Mesenchymal stem cell (in vitro differentiated cells and primary cell): ENCODE measurements around the gene SMPD3.

Source experiments
- DNase-seq: peaks from one replicate; pipeline ENCODE4 v3.0.0-alpha.2; 2013
- H2AFZ ChIP-seq: one replicate; pipeline ENCODE4 v1.6.1; 2013; ENCODE audit warnings: low read depth, mild to moderate bottlenecking, control low read depth, inconsistent platforms, low read length, moderate library complexity
- H2AK5ac ChIP-seq: 2 replicates; pipeline ENCODE4 v1.6.1; 2013; ENCODE audit warnings: low read length, moderate library complexity, mild to moderate bottlenecking, inconsistent platforms; ENCODE audit not compliant: severe bottlenecking
- H2BK120ac ChIP-seq: one replicate; pipeline ENCODE4 v1.6.1; 2013; ENCODE audit warnings: low read depth, mild to moderate bottlenecking, inconsistent platforms, low read length, moderate library complexity
- H2BK12ac ChIP-seq, 2 experiments: one replicate each; pipeline ENCODE4 v1.6.1; 2013; ENCODE audit warnings: inconsistent platforms in 2 of 2, low read length in 2 of 2, mild to moderate bottlenecking in 2 of 2, moderate library complexity in 2 of 2, control low read depth in 1 of 2
- H2BK15ac ChIP-seq: one replicate; pipeline ENCODE4 v1.6.1; 2013; ENCODE audit warnings: mild to moderate bottlenecking, low read depth, inconsistent platforms; ENCODE audit not compliant: poor library complexity, severe bottlenecking
- H2BK5ac ChIP-seq: 2 replicates; pipeline ENCODE4 v1.6.1; 2013; ENCODE audit warnings: low read depth, mild to moderate bottlenecking, low read length, control low read depth, inconsistent platforms; ENCODE audit not compliant: poor library complexity, severe bottlenecking
- H3K14ac ChIP-seq, 2 experiments: one replicate each; pipeline ENCODE4 v1.6.1; 2013; ENCODE audit warnings: inconsistent platforms in 2 of 2, low read length in 2 of 2, control low read depth in 1 of 2, mild to moderate bottlenecking in 1 of 2, moderate library complexity in 1 of 2
- H3K18ac ChIP-seq, 2 experiments: one replicate each; pipeline ENCODE4 v1.6.1; 2013; ENCODE audit warnings: inconsistent platforms in 2 of 2, low read length in 2 of 2, control low read depth in 1 of 2, low read depth in 1 of 2, mild to moderate bottlenecking in 1 of 2
- H3K23ac ChIP-seq, 2 experiments: one replicate each; pipeline ENCODE4 v1.6.1; 2013; ENCODE audit warnings: inconsistent platforms in 2 of 2, low read length in 2 of 2, mild to moderate bottlenecking in 2 of 2, moderate library complexity in 2 of 2, control low read depth in 1 of 2
- H3K27ac ChIP-seq: 2 replicates; pipeline ENCODE4 v1.5.1; 2013; ENCODE audit warnings: mild to moderate bottlenecking, moderate library complexity, low read length, control low read depth, inconsistent platforms; ENCODE audit not compliant: poor library complexity, severe bottlenecking
- H3K27me3 ChIP-seq, 2 experiments: 2 replicates each; pipeline versions ENCODE4 v1.6.1 to v1.7.0; 2013; ENCODE audit warnings: low read length in 2 of 2, mild to moderate bottlenecking in 2 of 2, moderate library complexity in 2 of 2, control low read depth in 1 of 2, inconsistent platforms in 1 of 2; ENCODE audit not compliant: control insufficient read depth in 1 of 2, insufficient read depth in 1 of 2
- H3K36me3 ChIP-seq, 2 experiments: 2 replicates each; pipeline versions ENCODE4 v1.6.1 to v1.7.0; 2013; ENCODE audit warnings: low read length in 2 of 2, control low read depth in 1 of 2, inconsistent platforms in 1 of 2, low read depth in 1 of 2, mild to moderate bottlenecking in 1 of 2; ENCODE audit not compliant: insufficient read depth in 2 of 2, control insufficient read depth in 1 of 2
- H3K4ac ChIP-seq, 2 experiments: one replicate each; pipeline ENCODE4 v1.6.1; 2013; ENCODE audit warnings: inconsistent platforms in 2 of 2, low read length in 2 of 2, mild to moderate bottlenecking in 2 of 2, moderate library complexity in 2 of 2, control low read depth in 1 of 2, low read depth in 1 of 2
- H3K4me1 ChIP-seq: 2 replicates; pipeline ENCODE4 v1.6.1; 2013; ENCODE audit warnings: low read depth, low read length, control low read depth; ENCODE audit not compliant: control insufficient read depth, insufficient read depth
- H3K4me2 ChIP-seq: 2 replicates; pipeline ENCODE4 v1.6.1; 2013; ENCODE audit warnings: low read length, mild to moderate bottlenecking, inconsistent platforms; ENCODE audit not compliant: poor library complexity, severe bottlenecking
- H3K4me3 ChIP-seq, 2 experiments: 2 replicates each; pipeline versions ENCODE4 v1.5.1 to v1.7.0; 2013; ENCODE audit warnings: low read length in 2 of 2, mild to moderate bottlenecking in 2 of 2, control low read depth in 1 of 2, low read depth in 1 of 2; ENCODE audit not compliant: insufficient read depth in 1 of 2
- H3K79me1 ChIP-seq: replicated peaks from 2 replicates; pipeline ENCODE4 v1.6.1; 2013; ENCODE audit warnings: mild to moderate bottlenecking, control low read depth, low read length, inconsistent platforms; ENCODE audit not compliant: poor library complexity, severe bottlenecking
- H3K9ac ChIP-seq: 2 replicates; pipeline ENCODE4 v1.7.0; 2013; ENCODE audit warnings: mild to moderate bottlenecking, low read length, moderate library complexity
- H3K9me3 ChIP-seq: 2 replicates; pipeline ENCODE4 v1.7.0; 2013; ENCODE audit warnings: mild to moderate bottlenecking, low read length; ENCODE audit not compliant: control insufficient read depth
- H4K8ac ChIP-seq: one replicate; pipeline ENCODE4 v1.6.1; 2013; ENCODE audit warnings: inconsistent platforms, mild to moderate bottlenecking, low read length, moderate library complexity
- H4K91ac ChIP-seq: one replicate; pipeline ENCODE4 v1.6.1; 2013; ENCODE audit warnings: mild to moderate bottlenecking, low read length, inconsistent platforms
- WGBS: methylation state at CpG from one replicate; pipeline ENCODE4 v1.1.7; 2013; ENCODE audit warnings: mixed read lengths; 5-methylcytosine and 5-hydroxymethylcytosine counted together

SMPD3 gene

GRCh38 chr16:68490358-68490757 lies 42.0 kb upstream of the SMPD3 start:
- Histone ChIP-seq H3K27ac (no peak overlapping the region), H3K4me1 (peaks cover 17% of the 10 kb centered on the region), H3K27me3 (peaks cover 20 to 58% of the 10 kb centered on the region in 2 experiments), H3K9me3 (no peaks in the 10 kb centered on the region), H2AFZ (no peak overlapping the region), H4K91ac (no peak overlapping the region), H3K9ac (no peak overlapping the region), H3K4ac (no peak overlapping the region), H3K79me1 (no peaks in the 10 kb centered on the region), H2AK5ac (no peak overlapping the region), H3K4me3 (no peak overlapping the region), H4K8ac (no peak overlapping the region), H2BK120ac (no peak overlapping the region), H3K36me3 (no peaks in the 10 kb centered on the region), H3K18ac (no peak overlapping the region), H3K23ac (no peak overlapping the region), H3K4me2 (no peak overlapping the region), H2BK12ac (no peak overlapping the region), H2BK5ac (no peak overlapping the region), H3K14ac (no peak overlapping the region), H2BK15ac (no peak overlapping the region)
- DNase-seq: no peak
- WGBS: no CpG with 5 or more reads among the region's 1 CpG

- no peak overlapping the region for H3K27ac ChIP-seq
- no peak overlapping the region for H2BK120ac ChIP-seq
- H3K4me3 ChIP-seq: no peak overlapping the region
- no peak overlapping the region for H2AFZ ChIP-seq
- H3K4ac ChIP-seq: no peak overlapping the region
- H3K4me2 ChIP-seq: no peak overlapping the region
- no peaks in the 10 kb centered on the region for H3K79me1 ChIP-seq
- H2BK12ac ChIP-seq: no peak overlapping the region
- WGBS: 86% methylated on average over 1 of the region's 2 CpGs
- H3K9me3 ChIP-seq: no peaks in the 10 kb centered on the region
- no peak for DNase-seq
- no peak overlapping the region for H4K91ac ChIP-seq
- H4K8ac ChIP-seq: no peak overlapping the region
- H2BK15ac ChIP-seq: no peak overlapping the region
- H3K4me1 ChIP-seq: peaks cover 15% of the 10 kb centered on the region
- H3K9ac ChIP-seq: no peak overlapping the region
- H3K23ac ChIP-seq: no peak overlapping the region
- H2BK5ac ChIP-seq: no peak overlapping the region
- peaks cover 20 to 68% of the 10 kb centered on the region in 2 experiments for H3K27me3 ChIP-seq
- H3K18ac ChIP-seq: no peak overlapping the region
- no peak overlapping the region for H2AK5ac ChIP-seq
- H3K14ac ChIP-seq: no peak overlapping the region
- H3K36me3 ChIP-seq: no peaks in the 10 kb centered on the region
Measured at GRCh38 chr16:68488554-68488953, 40.2 kb upstream of the SMPD3 start.

- Histone ChIP-seq H2AK5ac (no peak overlapping the region), H2BK120ac (no peak overlapping the region), H3K4me3 (no peak overlapping the region), H2BK5ac (peak overlapping the region; percentile 9), H3K14ac (no peak overlapping the region), H3K4ac (no peak overlapping the region), H2BK12ac (no peak overlapping the region), H2AFZ (no peak overlapping the region), H4K8ac (no peak overlapping the region), H3K18ac (no peak overlapping the region), H3K36me3 (no peaks in the 10 kb centered on the region), H3K27ac (no peak overlapping the region), H3K79me1 (no peaks in the 10 kb centered on the region), H3K9ac (no peak overlapping the region), H3K27me3 (peaks cover 20 to 68% of the 10 kb centered on the region in 2 experiments), H3K9me3 (peaks cover 4% of the 10 kb centered on the region), H3K23ac (no peak overlapping the region), H3K4me2 (no peak overlapping the region), H4K91ac (no peak overlapping the region), H3K4me1 (peaks cover 13% of the 10 kb centered on the region), H2BK15ac (no peak overlapping the region)
- no peak for DNase-seq
- WGBS: 85% methylated on average over 6 of the region's 6 CpGs
Measured at GRCh38 chr16:68487669-68488068, 39.4 kb upstream of the SMPD3 start.

- H3K4ac ChIP-seq: no peak overlapping the region
- H3K23ac ChIP-seq: no peak overlapping the region
Measured at GRCh38 chr16:68487203-68487514, 38.9 kb upstream of the SMPD3 start.

More at GRCh38 chr16:68487203-68487514, 38.9 kb upstream of the SMPD3 start:
- Histone ChIP-seq H2AFZ (no peak overlapping the region), H3K27ac (no peak overlapping the region), H3K36me3 (no peaks in the 10 kb centered on the region), H4K8ac (no peak overlapping the region), H3K9ac (no peak overlapping the region), H3K4me2 (no peak overlapping the region), H3K18ac (no peak overlapping the region), H4K91ac (no peak overlapping the region), H3K79me1 (no peaks in the 10 kb centered on the region), H3K27me3 (peaks cover 20 to 71% of the 10 kb centered on the region in 2 experiments), H3K4me1 (peaks cover 13% of the 10 kb centered on the region), H3K9me3 (peaks cover 4% of the 10 kb centered on the region), H2AK5ac (no peak overlapping the region), H3K14ac (no peak overlapping the region), H2BK12ac (no peak overlapping the region), H2BK120ac (no peak overlapping the region), H2BK5ac (no peak overlapping the region), H3K4me3 (no peak overlapping the region), H2BK15ac (no peak overlapping the region)
- no peak for DNase-seq
- 61% methylated on average over 4 of the region's 4 CpGs for WGBS
